ENCODE data around the gene PARP8. TPM values are rescaled to one million over a fixed set of nuclear protein-coding genes. Genes with fewer than 3 reads are reported as not detected.

The PARP8 gene
- total RNA-seq, 1 experiment from 2014 or later: 0.07 TPM

DNA sequence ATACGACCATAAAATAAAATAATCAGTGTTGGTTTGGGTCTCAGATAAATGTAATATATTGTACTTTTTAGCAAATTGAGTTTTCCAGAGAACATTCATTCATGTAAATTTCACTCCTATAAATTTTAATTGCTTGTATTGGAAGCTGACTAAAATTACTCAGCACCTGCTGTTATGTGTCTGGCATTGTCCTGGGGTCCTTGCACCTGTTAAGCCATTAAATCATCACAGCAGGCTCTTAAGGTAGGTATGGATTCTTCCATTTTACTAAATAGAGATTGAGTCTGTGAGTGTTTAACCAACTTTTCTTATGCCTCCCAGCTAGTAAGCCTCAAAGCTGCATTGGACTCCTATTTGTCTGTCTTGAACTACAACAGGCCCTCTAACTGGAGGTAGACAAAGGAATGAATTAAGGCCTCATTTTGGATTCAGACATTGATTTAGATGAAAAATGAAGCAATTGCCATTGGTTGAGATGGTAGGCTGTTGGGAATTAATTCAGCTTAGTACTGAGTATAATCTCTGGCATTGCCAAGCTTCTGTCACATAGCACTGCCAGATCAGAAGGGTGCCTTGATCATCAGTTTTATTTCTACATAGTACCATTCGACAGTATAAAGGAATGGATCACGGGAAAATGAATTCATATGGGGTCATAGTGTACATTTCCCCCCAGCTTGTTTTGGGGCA, 78.9 kb downstream of the PARP8 start:
- Histone ChIP-seq H3K9me3 (ENCODE audit: low read length) (no peaks in the 10 kb centered on the region), H3K36me3 (ENCODE audit: low read depth, low read length) (no peaks in the 10 kb centered on the region), H3K9me2 (replicated peaks; ENCODE audit: low read length) (no peaks in the 10 kb centered on the region), H3K79me2 (ENCODE audit: low read length) (no peaks in the 10 kb centered on the region), H3F3A (ENCODE audit: low read length, unreplicated experiment) (no peaks in the 10 kb centered on the region), H3K9ac (ENCODE audit: low read length) (no peak overlapping the region), H3K4me3 (ENCODE audit: low read length) (no peak overlapping the region), H3K27me3 (ENCODE audit: low read length) (no peaks in the 10 kb centered on the region), H2AFZ (ENCODE audit: low read length) (no peak overlapping the region), H4K20me1 (ENCODE audit: low read length) (no peaks in the 10 kb centered on the region), H3K4me2 (ENCODE audit: low read length) (no peak overlapping the region), H3K4me1 (ENCODE audit: insufficient read depth, low read length) (no peaks in the 10 kb centered on the region), H3K27ac (ENCODE audit: low read length) (no peak overlapping the region)
- no TSS peak for BruUV-seq (replicated peaks)
- intact Hi-C loops (cut with micrococcal nuclease): no loop called here
- ChIA-PET CTCF (no interaction called here), POLR2A (ENCODE audit: unreplicated experiment) (no interaction called here)
- DNase-seq: no peak
- TF ChIP-seq EZH2phosphoT487 (IDR thresholded peaks at IDR 0.05; ENCODE audit: borderline replicate concordance, low read length): no peak
- TF ChIP-seq CTCF (conservative IDR thresholded peaks at IDR 0.05; ENCODE audit: low read depth, low read length): no peak
- TF ChIP-seq EZH2 (IDR thresholded peaks at IDR 0.05; ENCODE audit: low read length, unreplicated experiment): no peak
- ATAC-seq: no peak

GRCh38 chr5:50749181-50749580, 82.7 kb downstream of the PARP8 start:
- H3K4me3 ChIP-seq (ENCODE audit: low read length): no peak overlapping the region
- H3K4me1 ChIP-seq (ENCODE audit: insufficient read depth, low read length): no peaks in the 10 kb centered on the region
- ATAC-seq: no peak
- ChIA-PET CTCF (no interaction called here), POLR2A (ENCODE audit: unreplicated experiment) (no interaction called here)
- intact Hi-C loops (cut with micrococcal nuclease): no loop called here
- no peak for TF ChIP-seq EZH2phosphoT487 (IDR thresholded peaks at IDR 0.05; ENCODE audit: borderline replicate concordance, low read length)
- no peak for TF ChIP-seq EZH2 (IDR thresholded peaks at IDR 0.05; ENCODE audit: low read length, unreplicated experiment)
- TF ChIP-seq CTCF (conservative IDR thresholded peaks at IDR 0.05; ENCODE audit: low read depth, low read length): no peak
- H3K9ac ChIP-seq (ENCODE audit: low read length): no peak overlapping the region
- H3K4me2 ChIP-seq (ENCODE audit: low read length): no peak overlapping the region
- no peaks in the 10 kb centered on the region for H3K79me2 ChIP-seq (ENCODE audit: low read length)
- no peak overlapping the region for H3K27ac ChIP-seq (ENCODE audit: low read length)
- DNase-seq: no peak
- no peaks in the 10 kb centered on the region; the same call in 1 of the 2 replicates for H3K36me3 ChIP-seq (ENCODE audit: low read depth, low read length)
- H4K20me1 ChIP-seq (ENCODE audit: low read length): no peaks in the 10 kb centered on the region
- no peaks in the 10 kb centered on the region for H3F3A ChIP-seq (ENCODE audit: low read length, unreplicated experiment)
- no peaks in the 10 kb centered on the region for H3K9me2 ChIP-seq (replicated peaks; ENCODE audit: low read length)
- H2AFZ ChIP-seq (ENCODE audit: low read length): no peak overlapping the region
- H3K9me3 ChIP-seq (ENCODE audit: low read length): no peaks in the 10 kb centered on the region
- no peaks in the 10 kb centered on the region for H3K27me3 ChIP-seq (ENCODE audit: low read length)
- BruUV-seq (replicated peaks): no TSS peak

- intact Hi-C loops (cut with micrococcal nuclease): no loop called here
- no peak for DNase-seq
- Histone ChIP-seq H3K4me1 (ENCODE audit: insufficient read depth, low read length) (no peaks in the 10 kb centered on the region), H3K9me2 (replicated peaks; ENCODE audit: low read length) (no peaks in the 10 kb centered on the region), H3K9me3 (ENCODE audit: low read length) (no peaks in the 10 kb centered on the region), H3K9ac (ENCODE audit: low read length) (no peak overlapping the region), H3K4me2 (ENCODE audit: low read length) (no peak overlapping the region), H3F3A (ENCODE audit: low read length, unreplicated experiment) (no peaks in the 10 kb centered on the region), H3K4me3 (ENCODE audit: low read length) (no peak overlapping the region), H3K27me3 (ENCODE audit: low read length) (no peaks in the 10 kb centered on the region), H3K27ac (ENCODE audit: low read length) (no peak overlapping the region), H3K36me3 (ENCODE audit: low read depth, low read length) (no peaks in the 10 kb centered on the region; the same call in 1 of the 2 replicates), H2AFZ (ENCODE audit: low read length) (no peak overlapping the region), H3K79me2 (ENCODE audit: low read length) (no peaks in the 10 kb centered on the region), H4K20me1 (ENCODE audit: low read length) (no peaks in the 10 kb centered on the region)
- POLR2A ChIA-PET (ENCODE audit: unreplicated experiment): no interaction called here
- no peak for ATAC-seq
- no TSS peak for BruUV-seq (replicated peaks)
- CTCF ChIA-PET: no interaction called here
- no peak for TF ChIP-seq CTCF (conservative IDR thresholded peaks at IDR 0.05; ENCODE audit: low read depth, low read length)
- no peak for TF ChIP-seq EZH2phosphoT487 (IDR thresholded peaks at IDR 0.05; ENCODE audit: borderline replicate concordance, low read length)
- TF ChIP-seq EZH2 (IDR thresholded peaks at IDR 0.05; ENCODE audit: low read length, unreplicated experiment): no peak
Measured at GRCh38 chr5:50749873-50750272, 83.4 kb downstream of the PARP8 start.

Data from PC-3 (cell line).